SH-SY5Y (cell line): ENCODE data around the gene CSMD2.

Source experiments
- GATA2 ChIP-seq: IDR thresholded peaks from 2 replicates; pipeline ENCODE4 v1.6.1; 2011; ENCODE audit warnings: mild to moderate bottlenecking, low read depth, low read length
- GATA3 ChIP-seq: IDR thresholded peaks from 2 replicates; pipeline ENCODE4 v1.6.1; 2011; ENCODE audit warnings: low read depth, mild to moderate bottlenecking, low read length, moderate library complexity

- TF ChIP-seq GATA2 (no peak), GATA3 (no peak)
These were observed 1.9 kb downstream of the CSMD2 start for GRCh38 chr1:34162852-34163766.
